Measurements from ENCODE around the gene FBXL17.

DNA sequence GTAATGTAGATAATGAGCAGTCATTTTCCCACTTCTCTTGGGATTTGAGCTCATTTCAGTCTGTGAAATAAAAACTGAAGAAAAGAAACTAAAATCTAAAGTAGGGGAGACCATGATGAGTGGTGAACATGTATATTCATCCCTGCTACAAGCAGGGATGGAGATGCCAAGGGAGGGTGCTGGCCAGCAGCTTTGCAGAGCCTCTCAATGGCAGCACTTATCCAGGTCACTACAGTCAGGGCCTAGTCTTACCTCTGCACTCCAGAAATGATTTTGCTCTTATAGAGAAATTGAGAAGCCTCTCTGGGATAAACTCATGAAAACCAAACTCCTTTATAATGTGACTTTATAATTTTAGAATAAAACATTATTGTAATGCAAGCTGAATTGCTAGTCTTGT is 317.6 kb downstream of the FBXL17 start:
- TF ChIP-seq EZH2 (IDR thresholded peaks at IDR 0.05; ENCODE audit: low read length, unreplicated experiment): no peak
- TF ChIP-seq, protein P1, sequence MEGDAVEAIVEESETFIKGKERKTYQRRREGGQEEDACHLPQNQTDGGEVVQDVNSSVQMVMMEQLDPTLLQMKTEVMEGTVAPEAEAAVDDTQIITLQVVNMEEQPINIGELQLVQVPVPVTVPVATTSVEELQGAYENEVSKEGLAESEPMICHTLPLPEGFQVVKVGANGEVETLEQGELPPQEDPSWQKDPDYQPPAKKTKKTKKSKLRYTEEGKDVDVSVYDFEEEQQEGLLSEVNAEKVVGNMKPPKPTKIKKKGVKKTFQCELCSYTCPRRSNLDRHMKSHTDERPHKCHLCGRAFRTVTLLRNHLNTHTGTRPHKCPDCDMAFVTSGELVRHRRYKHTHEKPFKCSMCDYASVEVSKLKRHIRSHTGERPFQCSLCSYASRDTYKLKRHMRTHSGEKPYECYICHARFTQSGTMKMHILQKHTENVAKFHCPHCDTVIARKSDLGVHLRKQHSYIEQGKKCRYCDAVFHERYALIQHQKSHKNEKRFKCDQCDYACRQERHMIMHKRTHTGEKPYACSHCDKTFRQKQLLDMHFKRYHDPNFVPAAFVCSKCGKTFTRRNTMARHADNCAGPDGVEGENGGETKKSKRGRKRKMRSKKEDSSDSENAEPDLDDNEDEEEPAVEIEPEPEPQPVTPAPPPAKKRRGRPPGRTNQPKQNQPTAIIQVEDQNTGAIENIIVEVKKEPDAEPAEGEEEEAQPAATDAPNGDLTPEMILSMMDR (conservative IDR thresholded peaks at IDR 0.05; ENCODE audit: low read depth, low read length): no peak
